ENCODE measurements around the gene CORO7.

GRCh38 chr16:4402439-4403132, 13.8 kb downstream of the CORO7 start:
- TF ChIP-seq TAF1 (IDR thresholded peaks at IDR 0.05; ENCODE audit: borderline replicate concordance, insufficient read depth, low read length) (no peak), POLR2AphosphoS5 (IDR thresholded peaks at IDR 0.05; ENCODE audit: low read depth, low read length) (no peak), SIN3A (IDR thresholded peaks at IDR 0.05; ENCODE audit: borderline replicate concordance, insufficient read depth, low read length) (no peak), FOXP2 (optimal IDR thresholded peaks at IDR 0.05; ENCODE audit: borderline replicate concordance, extremely low read depth, extremely low read length, insufficient read depth) (no peak)
- TF ChIP-seq, protein P1, sequence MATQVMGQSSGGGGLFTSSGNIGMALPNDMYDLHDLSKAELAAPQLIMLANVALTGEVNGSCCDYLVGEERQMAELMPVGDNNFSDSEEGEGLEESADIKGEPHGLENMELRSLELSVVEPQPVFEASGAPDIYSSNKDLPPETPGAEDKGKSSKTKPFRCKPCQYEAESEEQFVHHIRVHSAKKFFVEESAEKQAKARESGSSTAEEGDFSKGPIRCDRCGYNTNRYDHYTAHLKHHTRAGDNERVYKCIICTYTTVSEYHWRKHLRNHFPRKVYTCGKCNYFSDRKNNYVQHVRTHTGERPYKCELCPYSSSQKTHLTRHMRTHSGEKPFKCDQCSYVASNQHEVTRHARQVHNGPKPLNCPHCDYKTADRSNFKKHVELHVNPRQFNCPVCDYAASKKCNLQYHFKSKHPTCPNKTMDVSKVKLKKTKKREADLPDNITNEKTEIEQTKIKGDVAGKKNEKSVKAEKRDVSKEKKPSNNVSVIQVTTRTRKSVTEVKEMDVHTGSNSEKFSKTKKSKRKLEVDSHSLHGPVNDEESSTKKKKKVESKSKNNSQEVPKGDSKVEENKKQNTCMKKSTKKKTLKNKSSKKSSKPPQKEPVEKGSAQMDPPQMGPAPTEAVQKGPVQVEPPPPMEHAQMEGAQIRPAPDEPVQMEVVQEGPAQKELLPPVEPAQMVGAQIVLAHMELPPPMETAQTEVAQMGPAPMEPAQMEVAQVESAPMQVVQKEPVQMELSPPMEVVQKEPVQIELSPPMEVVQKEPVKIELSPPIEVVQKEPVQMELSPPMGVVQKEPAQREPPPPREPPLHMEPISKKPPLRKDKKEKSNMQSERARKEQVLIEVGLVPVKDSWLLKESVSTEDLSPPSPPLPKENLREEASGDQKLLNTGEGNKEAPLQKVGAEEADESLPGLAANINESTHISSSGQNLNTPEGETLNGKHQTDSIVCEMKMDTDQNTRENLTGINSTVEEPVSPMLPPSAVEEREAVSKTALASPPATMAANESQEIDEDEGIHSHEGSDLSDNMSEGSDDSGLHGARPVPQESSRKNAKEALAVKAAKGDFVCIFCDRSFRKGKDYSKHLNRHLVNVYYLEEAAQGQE (IDR thresholded peaks at IDR 0.05; ENCODE audit: insufficient read depth in 1 of 2, low read depth in 2 of 2, low read length in 2 of 2), result no peak

Data from PFSK-1 (cell line).